NCI-H1417 (cell line): Measurements from ENCODE around the gene TPSAB1.

Experiments used
- DNase-seq, 3 experiments: peaks; one replicate each; lab custom pipeline; 2025; lab: John Stamatoyannopoulos, UW

TPSAB1 gene

GRCh38 chr16:1285669-1286512 is 45.4 kb downstream of the TPSAB1 start:
- DNase-seq = no peak

DNA sequence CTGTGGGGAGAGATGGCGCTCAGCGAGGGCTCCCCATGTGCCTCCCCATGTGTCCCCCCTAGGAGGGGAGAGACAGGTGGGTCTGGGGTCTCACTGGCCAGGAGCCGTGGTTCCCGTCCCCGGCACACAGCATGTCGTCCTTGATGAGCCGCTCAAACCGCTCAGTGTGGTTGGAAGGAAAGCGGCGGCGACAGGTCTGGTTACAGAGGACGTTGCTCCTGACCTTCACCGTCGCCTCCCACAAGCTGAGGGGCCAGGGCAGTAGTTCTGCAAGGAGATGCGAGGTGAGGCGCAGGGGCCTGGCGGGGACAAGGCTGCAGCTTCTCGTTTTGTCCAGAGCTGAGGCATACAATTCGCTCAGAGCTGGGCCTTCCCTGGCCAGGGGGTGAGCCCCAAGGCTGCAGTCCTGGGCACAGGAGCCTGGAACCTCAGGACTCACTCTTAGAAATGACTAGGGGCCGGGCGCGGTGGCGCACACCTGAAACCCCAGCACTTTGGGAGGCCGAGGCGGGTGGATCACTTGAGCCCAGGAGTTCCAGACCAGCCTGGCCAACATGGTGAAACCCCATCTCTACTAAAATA is 46.1 kb downstream of the TPSAB1 start:
- DNase-seq = no peak

GRCh38 chr16:1287982-1288670 is 47.6 kb downstream of the TPSAB1 start:
- DNase-seq = peak in 1 of 3 experiments; percentile 25

GRCh38 chr16:1288813-1289476 is 48.4 kb downstream of the TPSAB1 start:
- DNase-seq = peak; percentile 26 to 84 (median 69)

DNA sequence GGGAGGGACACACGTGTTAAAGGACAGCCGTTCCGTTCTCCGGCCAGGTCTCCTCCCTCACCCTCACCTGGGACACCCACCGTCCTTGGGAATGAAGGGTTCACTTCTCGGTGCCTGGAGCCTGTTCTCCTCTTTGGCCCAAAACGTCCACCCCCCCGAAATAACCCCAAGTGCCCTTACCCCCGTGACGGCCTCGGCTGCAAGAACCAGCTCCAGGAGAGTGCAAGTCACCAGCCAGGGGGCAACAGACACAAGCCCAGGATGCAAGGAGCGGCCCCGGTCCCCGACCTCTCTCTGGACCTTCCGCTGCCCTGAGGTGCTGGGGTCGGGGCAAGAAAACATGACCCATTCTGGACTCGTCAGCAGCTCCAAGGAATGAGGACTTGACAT is 49.0 kb downstream of the TPSAB1 start:
- no peak for DNase-seq

GRCh38 chr16:1290063-1290501 is 49.6 kb downstream of the TPSAB1 start:
- no peak for DNase-seq

DNA sequence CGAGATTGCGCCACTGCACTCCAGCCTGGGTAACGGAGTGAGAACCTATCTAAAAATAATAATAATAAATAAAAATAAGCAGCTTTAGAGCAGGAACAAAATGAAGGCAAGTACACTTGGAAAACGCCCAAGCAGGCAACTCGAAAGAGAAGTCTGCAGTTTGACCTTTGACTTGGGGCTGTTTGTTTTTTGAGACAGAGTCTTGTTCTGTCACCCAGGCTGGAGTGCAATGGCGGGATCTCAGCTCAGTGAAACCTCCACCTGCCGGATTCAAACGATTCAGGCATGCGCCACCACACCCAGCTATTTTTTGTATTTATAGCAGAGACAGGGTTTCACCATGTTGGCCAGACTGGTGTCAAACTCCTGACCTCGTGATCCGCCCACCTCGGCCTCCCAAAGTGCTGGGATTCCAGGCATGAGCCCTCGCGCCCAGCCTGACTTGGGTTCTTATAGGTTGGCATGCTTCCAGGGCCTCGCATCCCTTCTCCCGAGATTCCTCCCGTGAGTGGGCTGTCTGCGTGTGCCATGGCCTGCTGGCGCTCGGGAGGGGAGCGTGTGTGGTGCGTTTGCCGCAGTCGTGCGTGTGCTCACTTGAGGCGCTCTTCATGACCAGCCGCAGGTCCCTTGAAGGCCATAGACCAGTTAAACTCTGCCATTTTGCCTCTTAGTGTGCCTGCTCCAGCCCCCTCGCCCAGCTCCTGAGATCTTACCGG is 50.5 kb downstream of the TPSAB1 start:
- DNase-seq = peak in 2 of 3 experiments; percentile 79 to 84

DNA sequence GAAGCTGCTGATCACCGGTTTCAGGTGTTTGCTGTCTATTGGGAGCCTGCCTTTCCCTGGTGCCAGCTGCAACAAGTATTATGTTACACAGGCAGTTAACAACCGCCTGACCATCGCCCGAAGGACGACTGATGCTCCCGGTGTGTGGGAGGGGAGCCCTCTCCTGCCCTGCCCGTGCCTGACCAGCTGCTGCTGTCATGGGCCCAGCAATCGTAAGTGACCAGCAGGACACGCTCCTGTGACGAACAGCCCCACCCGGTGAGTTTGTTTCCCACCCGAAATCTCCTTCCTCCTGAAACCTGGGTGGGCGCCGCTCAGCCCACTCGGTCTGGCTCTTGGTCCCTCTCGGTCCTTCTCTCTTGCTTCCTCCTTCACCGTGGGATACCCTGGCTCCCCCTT is 51.1 kb downstream of the TPSAB1 start:
- DNase-seq = peak; percentile 67 to 89 (median 87)
